ENCODE measurements around the gene CACNA1B. TPM values are rescaled to one million over a fixed set of nuclear protein-coding genes. Genes with fewer than 3 reads are reported as not detected.

The CACNA1B gene
- total RNA-seq, 6 experiments from 2014 or later: not detected

GRCh38 chr9:138049085-138049778 is 171.7 kb downstream of the CACNA1B start:
- Mint-ChIP-seq H3K4me3 (no peak overlapping the region), H3K36me3 (ENCODE audit: low read depth) (peaks cover 4% of the 10 kb centered on the region; the same call in 1 of the 2 replicates), H3K27ac (no peak overlapping the region), H3K27me3 (ENCODE audit: insufficient read depth) (peaks cover 6% of the 10 kb centered on the region), H3K4me1 (ENCODE audit: low read depth) (no peaks in the 10 kb centered on the region), H3K9me3 (peaks cover 37% of the 10 kb centered on the region)
- no peak for DNase-seq
- TF ChIP-seq CTCF (IDR thresholded peaks at IDR 0.05): no peak

GRCh38 chr9:138049779-138050471 is 172.3 kb downstream of the CACNA1B start:
- Mint-ChIP-seq H3K4me1 (ENCODE audit: low read depth) (no peaks in the 10 kb centered on the region), H3K27me3 (ENCODE audit: insufficient read depth) (peaks cover 6% of the 10 kb centered on the region), H3K9me3 (peaks cover 35% of the 10 kb centered on the region), H3K36me3 (ENCODE audit: low read depth) (peaks cover 4% of the 10 kb centered on the region; the same call in 1 of the 2 replicates), H3K4me3 (no peak overlapping the region), H3K27ac (no peak overlapping the region)
- no peak for TF ChIP-seq CTCF (IDR thresholded peaks at IDR 0.05)
- DNase-seq: no peak

- Mint-ChIP-seq H3K36me3 (ENCODE audit: low read depth) (peaks cover 4% of the 10 kb centered on the region; the same call in 1 of the 2 replicates), H3K27me3 (ENCODE audit: insufficient read depth) (peaks cover 6% of the 10 kb centered on the region), H3K4me3 (no peak overlapping the region), H3K27ac (no peak overlapping the region), H3K9me3 (peaks cover 32% of the 10 kb centered on the region), H3K4me1 (ENCODE audit: low read depth) (no peaks in the 10 kb centered on the region)
- DNase-seq: no peak
- TF ChIP-seq CTCF (IDR thresholded peaks at IDR 0.05): no peak
Observed at GRCh38 chr9:138050472-138051330, 173.1 kb downstream of the CACNA1B start.

- H3K4me1 Mint-ChIP-seq (ENCODE audit: low read depth): no peaks in the 10 kb centered on the region
- DNase-seq: no peak
- no peak for TF ChIP-seq CTCF (IDR thresholded peaks at IDR 0.05)
- H3K27ac Mint-ChIP-seq: no peak overlapping the region
- peaks cover 31% of the 10 kb centered on the region for H3K9me3 Mint-ChIP-seq
- H3K4me3 Mint-ChIP-seq: no peak overlapping the region
- peaks cover 4% of the 10 kb centered on the region; the same call in 1 of the 2 replicates for H3K36me3 Mint-ChIP-seq (ENCODE audit: low read depth)
- H3K27me3 Mint-ChIP-seq (ENCODE audit: insufficient read depth): peaks cover 8% of the 10 kb centered on the region
Observed at GRCh38 chr9:138051586-138052321, 174.2 kb downstream of the CACNA1B start.

GRCh38 chr9:138052322-138052615 is 174.7 kb downstream of the CACNA1B start:
- no peak overlapping the region for H3K27ac Mint-ChIP-seq
- H3K27me3 Mint-ChIP-seq (ENCODE audit: insufficient read depth): peaks cover 8% of the 10 kb centered on the region
- H3K4me3 Mint-ChIP-seq: no peak overlapping the region
- H3K4me1 Mint-ChIP-seq (ENCODE audit: low read depth): no peaks in the 10 kb centered on the region
- TF ChIP-seq CTCF (IDR thresholded peaks at IDR 0.05): no peak
- DNase-seq: no peak
- peaks cover 3% of the 10 kb centered on the region; the same call in 1 of the 2 replicates for H3K36me3 Mint-ChIP-seq (ENCODE audit: low read depth)
- H3K9me3 Mint-ChIP-seq: peaks cover 32% of the 10 kb centered on the region

All from HFFc6 (cell line).